Mesendoderm (in vitro differentiated cells): ENCODE results near the gene M6PR.
"Not testable (repeated sequence)": the region's sequence is repeated elsewhere in the genome, so short reads cannot be mapped to it uniquely, and the experiment has no call there.

Source experiments
- DNase-seq: peaks from one replicate; pipeline ENCODE4 v3.0.0; 2013
- H2AK5ac ChIP-seq: 2 replicates; pipeline ENCODE4 v1.6.1; 2013; ENCODE audit warnings: low read length, inconsistent platforms
- H2BK120ac ChIP-seq: 2 replicates; pipeline ENCODE4 v1.6.1; 2013; ENCODE audit warnings: low read depth, mild to moderate bottlenecking, low read length, moderate library complexity, mixed read lengths
- H2BK15ac ChIP-seq: replicated peaks from 2 replicates; pipeline ENCODE4 v1.6.1; 2013; ENCODE audit warnings: low read depth, mild to moderate bottlenecking, moderate library complexity
- H2BK5ac ChIP-seq: 2 replicates; pipeline ENCODE4 v1.6.1; 2013; ENCODE audit warnings: low read length, inconsistent platforms
- H3K18ac ChIP-seq: 2 replicates; pipeline ENCODE4 v1.6.1; 2013; ENCODE audit warnings: mild to moderate bottlenecking, low read length, mixed read lengths
- H3K23ac ChIP-seq: one replicate; pipeline ENCODE4 v1.6.1; 2013; ENCODE audit warnings: low read length
- H3K27ac ChIP-seq: 2 replicates; pipeline ENCODE4 v1.5.1; 2013; ENCODE audit warnings: low read depth, mild to moderate bottlenecking, inconsistent platforms, low read length, moderate library complexity
- H3K27me3 ChIP-seq: 2 replicates; pipeline ENCODE4 v1.6.1; 2013; ENCODE audit warnings: low read length, control low read depth, mild to moderate bottlenecking, inconsistent platforms; ENCODE audit not compliant: insufficient read depth, poor library complexity
- H3K36me3 ChIP-seq: 2 replicates; pipeline ENCODE4 v1.6.1; 2013; ENCODE audit warnings: low read length, inconsistent platforms; ENCODE audit not compliant: control insufficient read depth, insufficient read depth
- H3K4ac ChIP-seq: one replicate; pipeline ENCODE4 v1.6.1; 2013; ENCODE audit warnings: low read depth, mild to moderate bottlenecking, low read length, moderate library complexity
- H3K4me1 ChIP-seq: 2 replicates; pipeline ENCODE4 v1.6.1; 2013; ENCODE audit warnings: low read depth, low read length, inconsistent platforms; ENCODE audit not compliant: control insufficient read depth
- H3K4me2 ChIP-seq: 2 replicates; pipeline ENCODE4 v1.6.1; 2013; ENCODE audit warnings: low read length
- H3K4me3 ChIP-seq: 2 replicates; pipeline ENCODE4 v1.5.1; 2013; ENCODE audit warnings: mild to moderate bottlenecking, low read length
- H3K56ac ChIP-seq: one replicate; pipeline ENCODE4 v1.6.1; 2013; ENCODE audit warnings: low read length
- H3K79me1 ChIP-seq: 2 replicates; pipeline ENCODE4 v1.6.1; 2013; ENCODE audit warnings: low read length, inconsistent platforms
- H3K79me2 ChIP-seq: 2 replicates; pipeline ENCODE4 v1.6.1; 2013; ENCODE audit warnings: mild to moderate bottlenecking, low read length; ENCODE audit not compliant: control insufficient read depth, insufficient read depth
- H3K9ac ChIP-seq: 2 replicates; pipeline ENCODE4 v1.6.1; 2013; ENCODE audit warnings: low read length, inconsistent platforms
- H4K5ac ChIP-seq: one replicate; pipeline ENCODE4 v1.6.1; 2013; ENCODE audit warnings: low read length
- H4K8ac ChIP-seq: one replicate; pipeline ENCODE4 v1.6.1; 2013; ENCODE audit warnings: low read depth, mild to moderate bottlenecking, control low read depth, low read length, moderate library complexity
- WGBS: extraction: QIAGEN DNeasy Blood & Tissue Kit; methylation state at CpG from one replicate; pipeline ENCODE4 v1.1.7; 2013; ENCODE audit warnings: low lambda C conversion rate, missing lambda C conversion rate; ENCODE audit not compliant: insufficient coverage; ENCODE audit errors: extremely low coverage; 5-methylcytosine and 5-hydroxymethylcytosine counted together

The M6PR gene

GRCh38 chr12:8937842-8938442 lies 11.5 kb downstream of the M6PR start:
- H3K9ac ChIP-seq = not testable (repeated sequence)

GRCh38 chr12:8936735-8937134 lies 12.7 kb downstream of the M6PR start:
- H3K4me3 ChIP-seq = no peak overlapping the region
- H2AK5ac ChIP-seq = no peak overlapping the region
- H3K27me3 ChIP-seq = no peaks in the 10 kb centered on the region
- no peak overlapping the region for H3K23ac ChIP-seq
- no peak overlapping the region for H2BK120ac ChIP-seq
- H3K79me2 ChIP-seq = no peaks in the 10 kb centered on the region
- H3K79me1 ChIP-seq = peaks cover 2% of the 10 kb centered on the region
- no peak overlapping the region for H4K5ac ChIP-seq
- no peak overlapping the region for H2BK5ac ChIP-seq
- H3K4ac ChIP-seq = no peak overlapping the region
- H3K36me3 ChIP-seq = peaks cover 5% of the 10 kb centered on the region
- no peak overlapping the region for H3K56ac ChIP-seq
- no peak overlapping the region for H2BK15ac ChIP-seq
- H3K27ac ChIP-seq = no peak overlapping the region
- DNase-seq = no peak
- H3K9ac ChIP-seq = no peak overlapping the region
- WGBS = no CpG with 5 or more reads among the region's 7 CpGs
- no peak overlapping the region for H4K8ac ChIP-seq
- H3K4me2 ChIP-seq = no peak overlapping the region
- H3K18ac ChIP-seq = no peak overlapping the region
- H3K4me1 ChIP-seq = no peaks in the 10 kb centered on the region

More at GRCh38 chr12:8937842-8938442, 11.5 kb downstream of the M6PR start:
- H3K4me3 ChIP-seq, H2BK120ac ChIP-seq, H3K56ac ChIP-seq, H3K4ac ChIP-seq, H4K5ac ChIP-seq, H3K36me3 ChIP-seq, H2AK5ac ChIP-seq, H4K8ac ChIP-seq, H3K23ac ChIP-seq, H3K4me1 ChIP-seq, H3K79me2 ChIP-seq, H3K27me3 ChIP-seq, H3K27ac ChIP-seq, H2BK15ac ChIP-seq, H3K4me2 ChIP-seq, DNase-seq, H3K79me1 ChIP-seq, H3K18ac ChIP-seq, H2BK5ac ChIP-seq: not testable (repeated sequence)
- no CpG with 5 or more reads among the region's 5 CpGs for WGBS

GRCh38 chr12:8934080-8934479 lies 15.4 kb downstream of the M6PR start:
- not testable (repeated sequence) for H3K27me3 ChIP-seq, H3K4me3 ChIP-seq, H4K8ac ChIP-seq, H2BK5ac ChIP-seq, H4K5ac ChIP-seq, H3K18ac ChIP-seq, H3K79me2 ChIP-seq, H2BK15ac ChIP-seq, H3K4me1 ChIP-seq, H3K9ac ChIP-seq, H3K4ac ChIP-seq, H2BK120ac ChIP-seq, H3K36me3 ChIP-seq, H3K79me1 ChIP-seq, H3K23ac ChIP-seq, H2AK5ac ChIP-seq, H3K56ac ChIP-seq, H3K4me2 ChIP-seq, DNase-seq, H3K27ac ChIP-seq
- no CpG with 5 or more reads among the region's 4 CpGs for WGBS

GRCh38 chr12:8932464-8932863 lies 17.0 kb downstream of the M6PR start:
- H3K4me3 ChIP-seq, H2BK5ac ChIP-seq, H3K4me2 ChIP-seq, H3K4me1 ChIP-seq, H2BK120ac ChIP-seq, DNase-seq, H2BK15ac ChIP-seq, H3K4ac ChIP-seq, H3K27me3 ChIP-seq, H3K79me1 ChIP-seq, H3K79me2 ChIP-seq, H2AK5ac ChIP-seq, H3K18ac ChIP-seq, H3K27ac ChIP-seq, H3K36me3 ChIP-seq, H3K23ac ChIP-seq, H3K56ac ChIP-seq, H3K9ac ChIP-seq, H4K5ac ChIP-seq, H4K8ac ChIP-seq: not testable (repeated sequence)
- no CpG with 5 or more reads among the region's 3 CpGs for whole genome bisulfite sequencing

GRCh38 chr12:8930655-8931323 lies 18.7 kb downstream of the M6PR start:
- not testable (repeated sequence) for H3K79me2 ChIP-seq, H3K56ac ChIP-seq, H3K18ac ChIP-seq, H3K4me1 ChIP-seq, H3K4ac ChIP-seq, H3K36me3 ChIP-seq, H3K27ac ChIP-seq, H2BK120ac ChIP-seq, H2BK15ac ChIP-seq, H3K27me3 ChIP-seq, H4K8ac ChIP-seq, DNase-seq, H4K5ac ChIP-seq, H2BK5ac ChIP-seq, H3K23ac ChIP-seq, H3K9ac ChIP-seq, H3K4me3 ChIP-seq, H2AK5ac ChIP-seq, H3K4me2 ChIP-seq, H3K79me1 ChIP-seq
- WGBS = no CpG with 5 or more reads among the region's 4 CpGs

GRCh38 chr12:8922544-8922943 lies 26.9 kb downstream of the M6PR start:
- H3K27me3 ChIP-seq = no peaks in the 10 kb centered on the region
- H3K4me1 ChIP-seq = no peaks in the 10 kb centered on the region
- H3K23ac ChIP-seq = no peak overlapping the region
- no peak overlapping the region for H2BK120ac ChIP-seq
- H3K4me3 ChIP-seq = no peak overlapping the region
- no peak overlapping the region for H3K27ac ChIP-seq
- no peak overlapping the region for H2BK15ac ChIP-seq
- H3K79me1 ChIP-seq = peaks cover 1% of the 10 kb centered on the region
- H3K56ac ChIP-seq = no peak overlapping the region
- no peak overlapping the region for H4K8ac ChIP-seq
- H3K9ac ChIP-seq = no peak overlapping the region
- peaks cover 34% of the 10 kb centered on the region for H3K79me2 ChIP-seq
- WGBS = no CpG with 5 or more reads among the region's 5 CpGs
- no peak overlapping the region for H2BK5ac ChIP-seq
- H4K5ac ChIP-seq = no peak overlapping the region
- H3K4ac ChIP-seq = no peak overlapping the region
- peaks cover 3% of the 10 kb centered on the region for H3K36me3 ChIP-seq
- no peak overlapping the region for H3K18ac ChIP-seq
- H3K4me2 ChIP-seq = no peak overlapping the region
- no peak for DNase-seq
- no peak overlapping the region for H2AK5ac ChIP-seq
